Measurements from ENCODE around the gene SCARF1.

The SCARF1 gene

GRCh38 chr17:1591474-1592090 lies 54.0 kb downstream of the SCARF1 start:
- DNase-seq: no peak
- H3K4me1 Mint-ChIP-seq (ENCODE audit: low read depth in 2 of 2): peaks cover 0 to 2% of the 10 kb centered on the region in 2 donors
- H3K9me3 Mint-ChIP-seq: no peaks in the 10 kb centered on the region
- ATAC-seq (replicated peaks): no peak
- H3K27ac Mint-ChIP-seq: no peak overlapping the region
- H3K27me3 Mint-ChIP-seq: no peaks in the 10 kb centered on the region
- no peak overlapping the region for H3K4me3 Mint-ChIP-seq
- no peaks in the 10 kb centered on the region for H3K36me3 Mint-ChIP-seq (ENCODE audit: insufficient read depth)

GRCh38 chr17:1590747-1591473 lies 54.6 kb downstream of the SCARF1 start:
- peaks cover 0 to 2% of the 10 kb centered on the region in 2 donors for H3K4me1 Mint-ChIP-seq (ENCODE audit: low read depth in 2 of 2)
- no peaks in the 10 kb centered on the region for H3K27me3 Mint-ChIP-seq
- no peak overlapping the region for H3K27ac Mint-ChIP-seq
- ATAC-seq (replicated peaks) (no peak), DNase-seq (no peak)
- H3K36me3 Mint-ChIP-seq (ENCODE audit: insufficient read depth): no peaks in the 10 kb centered on the region
- H3K9me3 Mint-ChIP-seq: no peaks in the 10 kb centered on the region
- no peak overlapping the region for H3K4me3 Mint-ChIP-seq

DNA sequence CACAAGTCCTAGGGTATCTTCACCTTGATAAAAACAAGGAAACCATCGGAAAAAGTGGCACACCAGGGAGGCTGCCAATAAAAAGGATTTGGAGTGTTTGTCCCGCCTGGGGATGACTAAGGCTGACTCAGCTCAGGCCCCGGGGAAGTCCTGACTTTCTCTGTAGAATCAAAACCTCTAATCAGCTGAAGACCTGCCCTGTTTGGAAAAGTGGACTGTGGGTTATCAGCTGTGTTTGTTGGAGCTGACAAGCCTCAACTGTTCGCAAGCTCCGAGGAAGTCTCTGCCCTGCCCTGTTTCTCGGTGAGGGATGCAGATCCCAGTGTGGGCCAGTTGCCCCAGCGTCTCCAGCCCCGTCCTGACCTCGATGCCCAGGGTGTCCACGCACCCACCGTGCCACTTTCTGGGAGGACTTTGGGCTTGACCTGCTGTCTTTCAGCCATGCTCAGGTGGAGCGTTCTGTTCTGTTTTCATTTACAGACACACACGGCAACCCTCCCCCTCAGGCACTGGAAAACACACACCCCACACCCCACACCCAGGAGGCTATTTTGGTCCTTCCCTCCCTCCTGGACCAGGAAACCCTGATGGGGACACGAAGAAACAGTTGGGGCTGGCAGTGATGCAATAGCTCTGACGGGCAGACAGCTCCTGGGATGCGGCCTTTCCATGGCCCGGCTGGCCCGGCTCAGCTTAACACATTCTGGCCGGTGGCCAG lies 55.3 kb downstream of the SCARF1 start:
- Mint-ChIP-seq H3K27me3 (no peaks in the 10 kb centered on the region), H3K9me3 (no peaks in the 10 kb centered on the region), H3K4me3 (no peak overlapping the region), H3K36me3 (ENCODE audit: insufficient read depth) (no peaks in the 10 kb centered on the region), H3K4me1 (ENCODE audit: low read depth in 2 of 2) (peaks cover 0 to 2% of the 10 kb centered on the region in 2 donors), H3K27ac (no peak overlapping the region)
- ATAC-seq (replicated peaks) (no peak), DNase-seq (no peak)

- H3K4me3 Mint-ChIP-seq: no peak overlapping the region
Observed at GRCh38 chr17:1588821-1589585, 56.5 kb downstream of the SCARF1 start.

DNA sequence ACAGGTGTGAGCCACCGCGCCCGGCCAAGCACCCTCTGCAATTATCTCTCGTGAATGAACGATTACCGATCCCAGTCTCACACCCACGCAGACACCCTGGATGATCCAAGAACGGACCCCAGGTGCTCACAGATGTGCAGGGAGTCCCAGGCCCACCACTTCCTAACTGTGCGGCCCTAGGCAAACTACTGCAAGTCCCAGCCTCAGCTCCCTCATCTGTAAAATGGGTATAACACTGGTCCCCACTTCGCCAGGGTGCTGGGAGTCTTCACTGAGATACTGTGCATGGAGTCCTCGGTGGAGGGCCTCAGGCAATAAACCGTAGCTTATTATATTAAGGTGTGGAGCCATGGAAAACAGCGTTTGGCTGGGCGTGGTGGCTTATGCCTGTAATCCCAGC lies 61.4 kb downstream of the SCARF1 start:
- Mint-ChIP-seq H3K4me1 (ENCODE audit: low read depth in 2 of 2) (no peaks in the 10 kb centered on the region), H3K27ac (no peak overlapping the region), H3K9me3 (no peaks in the 10 kb centered on the region), H3K36me3 (ENCODE audit: insufficient read depth) (no peaks in the 10 kb centered on the region), H3K4me3 (no peak overlapping the region), H3K27me3 (no peaks in the 10 kb centered on the region)
- ATAC-seq (replicated peaks) (no peak), DNase-seq (no peak)

More at GRCh38 chr17:1588821-1589585, 56.5 kb downstream of the SCARF1 start:
- Mint-ChIP-seq H3K36me3 (ENCODE audit: insufficient read depth) (no peaks in the 10 kb centered on the region), H3K9me3 (no peaks in the 10 kb centered on the region), H3K27me3 (no peaks in the 10 kb centered on the region), H3K4me1 (ENCODE audit: low read depth in 2 of 2) (peaks cover 0 to 2% of the 10 kb centered on the region in 2 donors), H3K27ac (no peak overlapping the region)
- ATAC-seq (replicated peaks) (no peak), DNase-seq (no peak)
